Right lobe of liver (tissue), 4 donors: ENCODE data around the gene KANSL1.

Experiments
- CTCF ChIP-seq, 4 donors: fragments of 200-600 bp in 3 of 4; fragments of 450-650 bp in 1 of 4; IDR thresholded peaks; one replicate each; pipeline versions ENCODE4 v1.5.1 to v1.8.0; 2016 to 2022; ENCODE audit warnings: antibody characterized with exemption in 4 of 4, mild to moderate bottlenecking in 2 of 4
- POLR2A ChIP-seq: fragments of 450-650 bp; IDR thresholded peaks from one replicate; pipeline ENCODE4 v1.6.1; 2017; ENCODE audit warnings: antibody characterized with exemption, mild to moderate bottlenecking
- donor health status: DM: no; HTN: no; CAD: no.
- donor health status: DM: no; HTN: no; CAD: no.
- donor health status: DM: no; HTN: yes; CAD: no.

- TF ChIP-seq POLR2A: no peak
- TF ChIP-seq CTCF (IDR thresholded peaks at IDR 0.05): peak; percentile 53 to 78 (median 62)
These were observed 1.4 kb upstream of the KANSL1 start for GRCh38 chr17:46194393-46195216.
